ENCODE measurements around the gene REPS2.

- TF ChIP-seq, protein P1, sequence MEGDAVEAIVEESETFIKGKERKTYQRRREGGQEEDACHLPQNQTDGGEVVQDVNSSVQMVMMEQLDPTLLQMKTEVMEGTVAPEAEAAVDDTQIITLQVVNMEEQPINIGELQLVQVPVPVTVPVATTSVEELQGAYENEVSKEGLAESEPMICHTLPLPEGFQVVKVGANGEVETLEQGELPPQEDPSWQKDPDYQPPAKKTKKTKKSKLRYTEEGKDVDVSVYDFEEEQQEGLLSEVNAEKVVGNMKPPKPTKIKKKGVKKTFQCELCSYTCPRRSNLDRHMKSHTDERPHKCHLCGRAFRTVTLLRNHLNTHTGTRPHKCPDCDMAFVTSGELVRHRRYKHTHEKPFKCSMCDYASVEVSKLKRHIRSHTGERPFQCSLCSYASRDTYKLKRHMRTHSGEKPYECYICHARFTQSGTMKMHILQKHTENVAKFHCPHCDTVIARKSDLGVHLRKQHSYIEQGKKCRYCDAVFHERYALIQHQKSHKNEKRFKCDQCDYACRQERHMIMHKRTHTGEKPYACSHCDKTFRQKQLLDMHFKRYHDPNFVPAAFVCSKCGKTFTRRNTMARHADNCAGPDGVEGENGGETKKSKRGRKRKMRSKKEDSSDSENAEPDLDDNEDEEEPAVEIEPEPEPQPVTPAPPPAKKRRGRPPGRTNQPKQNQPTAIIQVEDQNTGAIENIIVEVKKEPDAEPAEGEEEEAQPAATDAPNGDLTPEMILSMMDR (IDR thresholded peaks at IDR 0.05) = no peak
- no peak for TF ChIP-seq POLR2AphosphoS5 (IDR thresholded peaks at IDR 0.05; ENCODE audit: low read depth, low read length)
- TF ChIP-seq TCF7L2 (IDR thresholded peaks at IDR 0.05; ENCODE audit: low read depth, low read length) = no peak
Observed at GRCh38 chrX:16950423-16950822, 4.0 kb downstream of the REPS2 start.

Measured in Panc1 (cell line).